ENCODE results near the gene SYCP3. TPM values are rescaled to one million over a fixed set of nuclear protein-coding genes. Genes with fewer than 3 reads are reported as not detected.

SYCP3 gene
- total and polyA plus RNA-seq, 2 of the 8 experiments (the other 6 are each of a cell fraction or from before 2014, with no cell fraction given): 0.02 to 0.07 TPM

DNA sequence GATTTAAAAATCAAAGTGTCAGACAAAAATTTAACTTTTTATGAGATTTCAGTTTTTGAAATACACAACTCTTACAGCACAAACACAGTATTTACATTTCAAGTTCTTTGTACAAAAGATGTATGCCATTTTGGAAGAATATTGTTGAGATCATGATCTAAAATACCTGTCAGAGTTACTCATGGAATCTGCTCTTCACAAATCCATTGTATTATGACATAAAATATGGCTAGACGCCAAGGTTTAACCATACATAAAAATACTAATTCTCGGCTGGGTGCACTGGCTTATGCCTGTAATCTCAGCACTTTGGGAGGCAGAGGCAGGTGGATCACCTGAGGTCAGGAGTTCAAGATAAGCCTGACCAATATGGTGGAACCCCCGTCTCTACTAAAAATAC, 6.2 kb upstream of the SYCP3 start:
- Histone ChIP-seq H3K4me2 (ENCODE audit: insufficient read depth in 1 of 2, low read depth in 2 of 2, low read length in 2 of 2) (no peak overlapping the region), H3K56ac (replicated peaks; ENCODE audit: insufficient read length, low read depth, low read length) (no peak overlapping the region), H3K4me3 (ENCODE audit: extremely low read depth in 1 of 4, insufficient read depth in 2 of 4, low read depth in 3 of 4, low read length in 4 of 4) (no peak overlapping the region), H2BK20ac (ENCODE audit: low read length) (no peak overlapping the region), H3K79me2 (ENCODE audit: control insufficient read depth in 1 of 2, insufficient read depth in 2 of 2, low read length in 2 of 2) (no peaks in the 10 kb centered on the region), H3K79me1 (ENCODE audit: low read depth, low read length) (0 out of 2 replicates have a peak, but pooled peaks cover 3% of the 10 kb centered on the region), H2BK15ac (ENCODE audit: low read length) (no peak overlapping the region), H2AFZ (ENCODE audit: low read length) (no peak overlapping the region), H3K18ac (ENCODE audit: extremely low read depth, low read length) (no peak overlapping the region), H2BK12ac (ENCODE audit: low read depth, low read length) (no peak overlapping the region), H4K8ac (ENCODE audit: extremely low read depth, insufficient read depth, low read length) (no peak overlapping the region), H3K4me1 (replicated peaks in 1 of 4; ENCODE audit: control insufficient read depth in 3 of 4, insufficient read depth in 4 of 4, low read length in 3 of 4) (peaks cover 0 to 3% (median 2%) of the 10 kb centered on the region in 4 experiments; a peak in 3 of 7 replicates), H4K20me1 (replicated peaks in 1 of 2; ENCODE audit: control insufficient read depth in 1 of 2, insufficient read depth in 2 of 2, low read length in 2 of 2) (no peaks in the 10 kb centered on the region), H3K4ac (replicated peaks; ENCODE audit: insufficient read length, low read depth, low read length) (no peak overlapping the region), H3K36me3 (ENCODE audit: control insufficient read depth in 2 of 4, insufficient read depth in 4 of 4, low read length in 3 of 4) (peaks cover 9 to 40% (median 26%) of the 10 kb centered on the region in 4 experiments; a peak in 7 of 8 replicates), H3K14ac (ENCODE audit: insufficient read length) (no peak overlapping the region), H3K27me3 (replicated peaks in 1 of 4; ENCODE audit: control insufficient read depth in 3 of 4, extremely low read depth in 1 of 4, insufficient read depth in 3 of 4, low read length in 3 of 4) (no peaks in the 10 kb centered on the region), H2BK120ac (replicated peaks; ENCODE audit: low read depth, low read length) (no peak overlapping the region), H3K9ac (replicated peaks in 1 of 4; ENCODE audit: extremely low read depth in 1 of 4, low read depth in 3 of 4, low read length in 3 of 4) (no peak overlapping the region), H4K5ac (ENCODE audit: insufficient read length, low read depth, low read length) (no peak overlapping the region), H4K91ac (replicated peaks; ENCODE audit: insufficient read length, low read length) (no peak overlapping the region), H3K23me2 (ENCODE audit: low read depth, low read length) (no peaks in the 10 kb centered on the region), H2AK5ac (ENCODE audit: low read depth, low read length) (no peak overlapping the region), H3K23ac (ENCODE audit: insufficient read length) (no peak overlapping the region), H2BK5ac (ENCODE audit: low read depth, low read length) (no peak overlapping the region), H3K27ac (ENCODE audit: low read depth, low read length) (no peak overlapping the region), H3K9me3 (ENCODE audit: insufficient read depth in 2 of 2, low read depth in 1 of 2, low read length in 1 of 2) (no peaks in the 10 kb centered on the region)
- DNase-seq (ENCODE audit: low read depth in 1 of 2, low spot score in 2 of 2): no peak
- WGBS, 2 experiments (ENCODE audit: extremely low coverage in 1 of 2, insufficient coverage in 1 of 2, insufficient read length in 1 of 2, insufficient replicate concordance in 2 of 2, low coverage in 1 of 2, low lambda C conversion rate in 2 of 2, missing lambda C conversion rate in 1 of 2): 87% methylated on average over 3 of the region's 3 CpGs; no CpG with 5 or more reads in 1 of the 2 experiments
- no peak for FAIRE-seq
- ChIA-PET POLR2A (ENCODE audit: partially characterized antibody) (interaction anchor here (0.6 kb wide), 1 partner anchor 83 kb away, joined by 3 read pairs; no protein-coding TSS in a partner anchor), CTCF (ENCODE audit: partially characterized antibody) (interaction anchor here (2.2 kb wide), 1 partner anchor 14 kb away, joined by 6 read pairs; no protein-coding TSS in a partner anchor)
- TF ChIP-seq RXRA (IDR thresholded peaks at IDR 0.05; ENCODE audit: insufficient read depth, low read depth, low read length): no peak
- TF ChIP-seq MAFK (IDR thresholded peaks at IDR 0.05; ENCODE audit: low read depth, low read length): no peak
- no peak for TF ChIP-seq RNF2 (IDR thresholded peaks at IDR 0.05; ENCODE audit: borderline replicate concordance, low read depth, low read length, missing control alignments, poor library complexity, severe bottlenecking)
- TF ChIP-seq PHF8 (conservative IDR thresholded peaks at IDR 0.05; ENCODE audit: low read depth, low read length): no peak
- no peak for TF ChIP-seq FOSL1 (IDR thresholded peaks at IDR 0.05; ENCODE audit: insufficient read depth, low read depth, low read length)
- TF ChIP-seq TBP (IDR thresholded peaks at IDR 0.05; ENCODE audit: low read depth, low read length): no peak
- no peak for TF ChIP-seq BACH1 (IDR thresholded peaks at IDR 0.05; ENCODE audit: low read length)
- no peak for TF ChIP-seq KDM4A (IDR thresholded peaks at IDR 0.05; ENCODE audit: low read depth, low read length, severe bottlenecking)
- no peak for TF ChIP-seq EGR1 (IDR thresholded peaks at IDR 0.05; ENCODE audit: borderline replicate concordance, low read depth, low read length)
- no peak for TF ChIP-seq SP1 (IDR thresholded peaks at IDR 0.05; ENCODE audit: low read depth, low read length)
- no peak for TF ChIP-seq CEBPB (IDR thresholded peaks at IDR 0.05; ENCODE audit: low read depth, low read length)
- TF ChIP-seq, protein P1, sequence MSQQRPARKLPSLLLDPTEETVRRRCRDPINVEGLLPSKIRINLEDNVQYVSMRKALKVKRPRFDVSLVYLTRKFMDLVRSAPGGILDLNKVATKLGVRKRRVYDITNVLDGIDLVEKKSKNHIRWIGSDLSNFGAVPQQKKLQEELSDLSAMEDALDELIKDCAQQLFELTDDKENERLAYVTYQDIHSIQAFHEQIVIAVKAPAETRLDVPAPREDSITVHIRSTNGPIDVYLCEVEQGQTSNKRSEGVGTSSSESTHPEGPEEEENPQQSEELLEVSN (IDR thresholded peaks at IDR 0.05): no peak
- TF ChIP-seq RBBP5 (IDR thresholded peaks at IDR 0.05; ENCODE audit: borderline replicate concordance, low read depth, low read length): no peak
- TF ChIP-seq YY1 (IDR thresholded peaks at IDR 0.05; ENCODE audit: low read depth, low read length): no peak

Data from H1 (cell line).